ENCODE data around the gene PPP2R5C.

PPP2R5C gene

GRCh38 chr14:101755591-101756324 lies 5.8 kb upstream of the PPP2R5C start:
- DNase-seq, result no peak

GRCh38 chr14:101757064-101757838 lies 4.3 kb upstream of the PPP2R5C start:
- no peak for DNase-seq

GRCh38 chr14:101757839-101758211 lies 3.7 kb upstream of the PPP2R5C start:
- no peak for DNase-seq

- no peak for DNase-seq
These were observed 2.5 kb upstream of the PPP2R5C start for GRCh38 chr14:101758913-101759593.

- DNase-seq, result peak; percentile 95
These were observed 1.1 kb upstream of the PPP2R5C start for GRCh38 chr14:101760138-101761011.

- peak; percentile 20 for DNase-seq
These were observed 496 bp downstream of the PPP2R5C start for GRCh38 chr14:101761881-101762529.

- DNase-seq, result no peak
These were observed 1.1 kb downstream of the PPP2R5C start for GRCh38 chr14:101762530-101763101.

GRCh38 chr14:101763941-101764709 lies 2.6 kb downstream of the PPP2R5C start:
- no peak for DNase-seq

- no peak for DNase-seq
These were observed 6.3 kb downstream of the PPP2R5C start for GRCh38 chr14:101767618-101768362.

- DNase-seq, result no peak
These were observed 8.7 kb downstream of the PPP2R5C start for GRCh38 chr14:101770183-101770582.

GRCh38 chr14:101772770-101773169 lies 11.3 kb downstream of the PPP2R5C start:
- DNase-seq, result no peak

GRCh38 chr14:101773378-101773777 lies 11.9 kb downstream of the PPP2R5C start:
- DNase-seq, result no peak

- no peak for DNase-seq
These were observed 12.7 kb downstream of the PPP2R5C start for GRCh38 chr14:101774006-101774795.

- no peak for DNase-seq
These were observed 13.3 kb downstream of the PPP2R5C start for GRCh38 chr14:101774814-101775213.

- DNase-seq, result no peak
These were observed 14.3 kb downstream of the PPP2R5C start for GRCh38 chr14:101775826-101776225.

- no peak for DNase-seq
These were observed 14.8 kb downstream of the PPP2R5C start for GRCh38 chr14:101776344-101776743.

- no peak for DNase-seq
These were observed 18.9 kb downstream of the PPP2R5C start for GRCh38 chr14:101780390-101780789.

GRCh38 chr14:101780887-101781239 lies 19.4 kb downstream of the PPP2R5C start:
- no peak for DNase-seq

GRCh38 chr14:101781240-101782061 lies 19.9 kb downstream of the PPP2R5C start:
- peak; percentile 5 for DNase-seq
